Measurements from ENCODE around the gene HPS6.
"Not testable (repeated sequence)": the region's sequence is repeated elsewhere in the genome, so short reads cannot be mapped to it uniquely, and the experiment has no call there.

HPS6 gene

GRCh38 chr10:102064868-102065560 is at the start of gene HPS6:
HPS6 (plus strand) TSS chr10:102065349; CDS start chr10:102065475, 126 bp downstream.
- peak; percentile 94 for DNase-seq

GRCh38 chr10:102016416-102016815 is 48.7 kb upstream of the HPS6 start:
- DNase-seq: no peak

- DNase-seq: no peak
Observed at GRCh38 chr10:102017295-102017694, 47.9 kb upstream of the HPS6 start.

GRCh38 chr10:102020938-102021337 is 44.2 kb upstream of the HPS6 start:
- no peak for DNase-seq

- no peak for DNase-seq
Observed at GRCh38 chr10:102024799-102025198, 40.4 kb upstream of the HPS6 start.

GRCh38 chr10:102027261-102027660 is 37.9 kb upstream of the HPS6 start:
- no peak for DNase-seq

GRCh38 chr10:102033787-102034186 is 31.4 kb upstream of the HPS6 start:
- DNase-seq: no peak

- not testable (repeated sequence) for DNase-seq
Observed at GRCh38 chr10:102035807-102036206, 29.3 kb upstream of the HPS6 start.

GRCh38 chr10:102038410-102038809 is 26.7 kb upstream of the HPS6 start:
- DNase-seq: no peak

GRCh38 chr10:102040305-102041050 is 24.7 kb upstream of the HPS6 start:
- no peak for DNase-seq

- DNase-seq: no peak
Observed at GRCh38 chr10:102045292-102045691, 19.9 kb upstream of the HPS6 start.

GRCh38 chr10:102046095-102046494 is 19.1 kb upstream of the HPS6 start:
- DNase-seq: no peak

GRCh38 chr10:102054881-102055646 is 10.1 kb upstream of the HPS6 start:
- DNase-seq: not testable (repeated sequence)

- peak; percentile 93 for DNase-seq
Observed at GRCh38 chr10:102055647-102056419, 9.3 kb upstream of the HPS6 start, which contains the start of gene ARMH3. ARMH3 (minus strand) TSS chr10:102056173; CDS start chr10:102040114, 16,059 bp downstream.

GRCh38 chr10:102059987-102060386 is 5.2 kb upstream of the HPS6 start:
- DNase-seq: no peak

- no peak for DNase-seq
Observed at GRCh38 chr10:102064503-102064867, 664 bp upstream of the HPS6 start.

- DNase-seq: peak; percentile 65
Observed at GRCh38 chr10:102065561-102066398, 631 bp downstream of the HPS6 start.

- no peak for DNase-seq
Observed at GRCh38 chr10:102066399-102067088, 1.4 kb downstream of the HPS6 start.

GRCh38 chr10:102067091-102067916 is 2.2 kb downstream of the HPS6 start:
- DNase-seq: no peak

- no peak for DNase-seq
Observed at GRCh38 chr10:102068216-102068615, 3.1 kb downstream of the HPS6 start.

Data from activated CD8-positive, alpha-beta memory T cell treated with anti-CD3 and anti-CD28 coated beads for 24 hours (primary cell).